GM06990 (cell line): ENCODE results near the gene NOTCH1.

ENCODE experiments used
- DNase-seq: peaks from one replicate; pipeline ENCODE4 v3.0.0-alpha.2; 2011; ENCODE audit not compliant: insufficient read length; ENCODE audit errors: extremely low read depth
- H3K27me3 ChIP-seq: replicated peaks from 2 replicates; pipeline ENCODE4 v1.6.0; 2011; ENCODE audit warnings: low read length; ENCODE audit not compliant: control insufficient read depth, insufficient read depth
- H3K36me3 ChIP-seq: 2 replicates; pipeline ENCODE4 v1.5.1; 2011; ENCODE audit warnings: low read length; ENCODE audit not compliant: control insufficient read depth, insufficient read depth
- H3K4me3 ChIP-seq: replicated peaks from 2 replicates; pipeline ENCODE4 v1.5.1; 2011; ENCODE audit warnings: low read depth, mild to moderate bottlenecking, control low read depth, low read length
- CTCF ChIP-seq: IDR thresholded peaks from 2 replicates; pipeline ENCODE4 v1.5.1; 2011; ENCODE audit warnings: low read length, control low read depth, mild to moderate bottlenecking, inconsistent platforms; ENCODE audit not compliant: insufficient read depth, poor library complexity, severe bottlenecking

NOTCH1 gene

DNA sequence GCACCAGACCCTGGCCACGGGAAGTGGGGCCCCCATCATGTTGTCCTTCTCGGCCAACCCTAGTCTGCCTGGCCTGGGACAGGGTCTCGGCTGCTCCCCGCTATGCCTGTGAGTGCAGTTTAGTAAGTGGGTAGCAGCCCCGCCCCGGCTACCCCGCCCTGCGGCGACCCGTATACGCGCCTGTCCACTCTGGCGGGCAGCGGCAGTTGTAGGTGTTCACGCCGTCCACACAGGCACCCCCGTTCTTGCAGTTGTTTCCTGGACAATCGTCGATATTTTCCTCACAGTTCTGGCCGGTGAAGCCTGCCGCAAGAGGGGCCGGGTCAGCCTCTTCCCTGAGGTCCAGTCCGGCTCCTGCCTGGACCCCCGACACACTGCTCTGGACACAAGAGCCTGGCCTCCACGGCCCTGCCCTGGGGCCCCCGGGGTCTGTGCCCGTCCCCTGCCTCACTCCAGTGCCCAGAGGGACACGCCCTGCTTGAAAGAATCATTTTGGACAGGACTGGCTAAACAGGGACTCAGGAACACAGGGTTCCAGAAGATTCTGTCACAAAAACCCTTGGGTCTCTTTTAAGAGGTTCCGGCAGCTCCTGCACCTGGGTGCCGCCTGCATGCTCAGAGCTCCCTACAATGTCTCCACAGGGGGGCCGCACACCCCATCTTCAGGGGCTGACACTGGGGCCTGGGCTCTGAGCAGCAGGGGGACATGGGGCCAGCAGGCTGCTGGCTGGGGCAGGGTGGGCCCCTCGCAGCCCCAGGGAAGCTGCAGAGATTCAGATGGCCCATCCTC lies 26.4 kb downstream of the NOTCH1 start:
- no peak for TF ChIP-seq CTCF
- Histone ChIP-seq H3K4me3 (no peak overlapping the region), H3K36me3 (peaks cover 36% of the 10 kb centered on the region), H3K27me3 (no peaks in the 10 kb centered on the region)
- DNase-seq, result no peak

DNA sequence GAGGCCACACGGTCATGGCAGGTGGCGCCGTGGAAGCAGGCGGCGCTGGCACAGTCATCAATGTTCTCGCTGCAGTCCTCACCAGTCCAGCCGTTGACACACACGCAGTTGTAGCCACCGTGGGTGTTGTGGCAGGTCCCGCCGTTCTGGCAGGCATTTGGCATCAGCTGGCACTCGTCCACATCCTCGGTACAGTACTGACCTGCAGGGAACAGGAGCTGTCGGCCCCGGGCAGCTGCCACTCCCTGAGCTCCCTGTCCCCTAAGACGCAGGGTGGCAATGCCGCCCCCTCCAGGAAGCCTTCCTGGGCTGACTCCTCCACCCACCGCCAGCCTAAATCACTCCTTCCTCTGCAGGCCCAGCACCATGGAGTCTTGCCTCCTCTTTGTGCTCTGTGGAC lies 27.2 kb downstream of the NOTCH1 start:
- no peak for TF ChIP-seq CTCF
- H3K36me3 ChIP-seq, result peaks cover 42% of the 10 kb centered on the region

DNA sequence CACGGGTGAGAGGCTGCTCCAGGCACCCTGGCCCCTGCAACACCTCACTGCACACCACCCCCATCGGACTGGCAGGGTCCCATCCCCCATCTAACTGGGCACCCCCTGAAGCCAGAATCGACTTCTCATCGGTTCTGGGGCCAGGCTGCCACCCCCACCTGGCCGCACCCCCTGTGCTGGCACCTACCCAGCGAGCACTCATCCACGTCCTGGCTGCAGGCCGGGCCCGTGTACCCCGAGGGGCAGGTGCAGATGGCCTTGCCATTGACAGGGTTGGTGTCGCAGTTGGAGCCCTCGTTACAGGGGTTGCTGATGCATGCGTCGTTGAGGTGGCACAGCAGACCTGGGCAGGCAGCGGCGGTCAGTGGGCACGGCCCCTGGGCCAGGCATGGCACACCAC lies 27.9 kb downstream of the NOTCH1 start:
- Histone ChIP-seq H3K36me3 (peaks cover 43% of the 10 kb centered on the region), H3K27me3 (no peaks in the 10 kb centered on the region), H3K4me3 (no peak overlapping the region)
- TF ChIP-seq CTCF, result no peak
- no peak for DNase-seq

More for the DNA sequence above, 27.2 kb downstream of the NOTCH1 start:
- no peaks in the 10 kb centered on the region for H3K27me3 ChIP-seq
- no peak for DNase-seq
- H3K4me3 ChIP-seq, result no peak overlapping the region

DNA sequence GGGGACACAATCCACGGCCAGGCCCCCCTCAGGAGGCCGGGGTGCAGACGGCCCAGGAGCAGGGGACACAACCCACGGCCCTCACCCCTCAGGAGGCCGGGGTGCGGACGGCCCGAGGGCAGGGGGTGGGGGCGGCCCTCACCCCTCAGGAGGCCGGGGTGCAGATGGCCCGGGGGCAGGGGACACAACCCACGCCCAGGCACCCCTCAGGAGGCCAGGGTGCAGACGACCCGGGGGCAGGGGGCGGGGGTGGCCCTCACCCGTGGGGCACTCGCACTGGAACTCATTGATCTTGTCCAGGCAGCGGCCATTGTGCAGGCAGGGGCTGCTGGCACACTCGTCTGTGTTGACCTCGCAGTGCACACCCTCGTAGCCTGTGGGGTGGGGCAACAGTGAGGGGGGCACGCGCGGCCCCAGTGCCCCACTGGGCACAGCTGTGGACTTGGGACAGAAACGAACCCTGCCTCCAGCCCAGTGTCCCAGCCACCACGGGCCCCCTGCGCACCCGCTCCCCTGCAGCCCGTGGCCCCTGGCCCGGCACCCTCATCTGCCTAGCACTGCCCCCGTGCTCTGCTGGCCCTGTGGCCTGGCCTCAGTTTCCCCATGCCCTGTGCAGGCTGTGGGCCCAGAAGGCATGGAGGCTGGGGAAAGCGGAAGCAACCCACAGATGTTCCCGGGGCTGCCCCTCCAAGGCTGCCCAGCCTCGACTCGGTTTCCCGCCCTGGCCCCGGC lies 28.7 kb downstream of the NOTCH1 start:
- Histone ChIP-seq H3K4me3 (no peak overlapping the region), H3K27me3 (no peaks in the 10 kb centered on the region), H3K36me3 (peaks cover 46% of the 10 kb centered on the region)
- TF ChIP-seq CTCF, result no peak
- no peak for DNase-seq

DNA sequence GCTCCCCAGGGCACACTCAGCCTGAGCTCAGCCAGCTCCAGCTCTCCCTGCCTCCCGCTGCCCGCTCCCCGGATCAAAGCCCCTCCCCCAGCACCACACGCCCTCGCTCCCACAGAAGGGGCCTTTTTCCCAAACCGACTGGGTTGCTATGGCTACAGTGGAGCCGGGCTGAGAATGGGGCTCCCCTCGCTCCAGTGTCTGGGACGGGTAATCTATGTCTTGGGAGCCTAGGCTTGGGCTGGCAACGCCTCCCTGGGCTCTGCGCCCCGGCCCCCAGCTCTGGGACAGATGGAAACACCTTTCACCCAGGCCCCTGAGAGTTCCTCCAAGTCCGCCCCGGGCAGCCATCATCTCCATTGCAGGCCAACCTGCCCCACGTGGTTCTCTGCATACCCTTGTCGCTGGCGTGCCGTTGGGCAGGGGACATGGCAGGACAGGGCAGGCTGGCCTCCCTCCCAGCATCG lies 29.6 kb downstream of the NOTCH1 start:
- Histone ChIP-seq H3K36me3 (peaks cover 47% of the 10 kb centered on the region), H3K4me3 (no peak overlapping the region), H3K27me3 (no peaks in the 10 kb centered on the region)
- TF ChIP-seq CTCF, result no peak
- DNase-seq, result no peak
